GM18868 (cell line): ENCODE results near the gene VGLL4.
"Not testable (repeated sequence)": the region's sequence is repeated elsewhere in the genome, so short reads cannot be mapped to it uniquely, and the experiment has no call there.

Source experiments
- ATAC-seq: cut with Tn5 transposase; IDR thresholded peaks from one replicate; pipeline ENCODE4 v1.9.1; 2021; ENCODE audit warnings: mild to moderate bottlenecking, moderate library complexity; ENCODE audit not compliant: unreplicated experiment

The VGLL4 gene

GRCh38 chr3:11588755-11589154 lies 55.0 kb downstream of the VGLL4 start:
- no peak for ATAC-seq

GRCh38 chr3:11588338-11588737 lies 55.4 kb downstream of the VGLL4 start:
- no peak for ATAC-seq

GRCh38 chr3:11587766-11588165 lies 55.9 kb downstream of the VGLL4 start:
- ATAC-seq: no peak

GRCh38 chr3:11584570-11584969 lies 59.1 kb downstream of the VGLL4 start:
- no peak for ATAC-seq

DNA sequence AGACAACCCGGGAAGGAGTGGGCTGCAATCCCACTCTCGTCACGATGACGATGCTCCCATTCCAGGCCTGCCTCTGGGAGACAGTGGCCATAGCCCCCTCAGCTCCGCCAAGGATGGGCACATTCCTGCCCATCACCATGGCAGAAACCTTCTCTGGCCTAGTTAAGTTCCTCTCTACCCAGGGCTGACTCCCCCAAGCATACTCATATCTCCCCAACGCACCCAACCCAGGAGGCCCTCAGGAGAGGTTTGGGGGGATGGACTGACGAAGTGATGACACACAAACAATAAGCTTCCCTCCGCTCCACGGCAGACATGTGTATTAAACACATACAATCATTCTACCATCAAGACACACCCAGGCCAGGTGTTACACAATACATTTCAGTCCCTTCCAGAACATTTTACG lies 60.1 kb downstream of the VGLL4 start:
- ATAC-seq: no peak

- ATAC-seq: no peak
Measured at GRCh38 chr3:11583235-11583634, 60.5 kb downstream of the VGLL4 start.

DNA sequence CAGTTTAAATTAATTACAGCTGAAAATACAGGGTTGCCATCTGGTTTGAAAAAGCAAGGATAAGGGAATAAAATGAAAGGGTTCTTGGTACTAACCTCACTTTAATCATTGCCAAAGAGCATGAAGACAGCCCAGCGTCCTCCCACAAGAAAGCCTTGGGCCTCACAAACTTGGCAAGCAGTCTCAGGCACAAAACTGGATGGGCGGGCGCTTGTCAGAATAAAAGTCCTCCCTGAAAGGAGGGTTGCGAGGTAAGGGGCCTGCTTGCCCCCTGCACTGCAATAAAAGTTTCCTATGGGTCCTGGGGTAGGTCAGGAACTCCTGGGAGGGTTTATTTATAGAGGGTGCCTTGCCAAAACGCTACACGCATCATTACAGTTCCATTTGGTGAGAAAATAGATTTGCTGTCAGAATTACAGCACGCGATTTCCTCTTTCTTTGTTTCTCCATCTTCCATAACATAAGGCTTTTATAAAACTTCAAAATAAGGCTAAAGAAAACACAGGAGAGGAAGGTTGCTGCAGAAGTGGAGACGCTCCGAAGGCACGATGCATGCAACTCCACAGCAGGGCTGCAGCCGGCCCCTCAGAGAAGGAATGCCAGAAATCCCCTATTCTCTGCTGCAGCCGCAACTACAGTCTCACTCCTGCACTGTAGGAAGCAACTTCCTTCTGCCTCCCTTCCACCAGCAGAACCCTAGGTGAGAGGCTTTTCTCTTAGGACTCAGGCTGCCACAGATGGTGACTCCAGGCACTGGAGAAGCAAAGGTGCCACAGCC lies 61.3 kb downstream of the VGLL4 start:
- peak; percentile 69 for ATAC-seq

DNA sequence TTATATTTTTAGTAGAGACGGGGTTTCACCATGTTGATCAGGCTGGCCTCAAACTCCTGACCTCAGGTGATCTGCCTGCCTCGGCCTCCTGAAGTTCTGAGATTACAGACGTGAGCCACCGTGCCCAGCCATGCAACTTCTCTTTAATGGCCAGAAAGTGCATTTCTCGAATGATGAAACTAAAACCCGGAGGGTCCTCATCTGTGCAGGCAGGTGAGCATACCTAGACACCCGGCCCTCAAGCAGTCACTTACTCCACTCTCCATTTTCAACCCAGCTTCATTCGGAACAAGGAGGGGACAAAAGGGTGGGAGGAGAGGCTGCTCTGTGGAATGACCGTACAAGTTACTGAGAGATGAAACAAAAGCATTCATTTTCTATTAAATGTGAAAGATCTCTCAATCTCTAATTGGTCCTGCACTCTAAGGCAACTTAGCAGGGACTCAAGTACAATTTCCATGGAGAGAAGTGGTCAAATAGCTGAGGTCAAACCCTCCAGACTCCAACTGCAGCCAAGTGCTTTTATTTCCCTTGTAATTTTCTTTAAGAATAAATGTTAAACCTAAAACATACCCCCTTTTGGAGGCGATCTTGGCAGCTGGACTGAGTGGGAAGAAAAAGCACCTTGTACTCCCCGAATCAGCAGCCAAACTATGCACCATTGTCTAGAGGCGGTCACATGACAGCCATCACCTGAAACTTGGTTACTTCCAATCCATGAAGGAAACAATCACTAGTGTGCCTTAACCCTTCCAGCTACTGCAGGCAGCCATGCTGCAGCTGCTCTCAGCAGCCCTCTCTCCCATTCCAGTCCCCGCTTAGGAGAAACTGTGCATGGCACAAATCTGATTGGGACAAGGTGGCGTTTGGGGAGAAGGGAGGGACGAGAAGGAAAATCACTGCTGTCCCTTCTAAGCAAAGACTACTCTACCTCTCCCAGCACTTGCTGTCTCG lies 62.2 kb downstream of the VGLL4 start:
- peak; percentile 43 for ATAC-seq

GRCh38 chr3:11580645-11581044 lies 63.1 kb downstream of the VGLL4 start:
- no peak for ATAC-seq

GRCh38 chr3:11578169-11578568 lies 65.5 kb downstream of the VGLL4 start:
- ATAC-seq: no peak

DNA sequence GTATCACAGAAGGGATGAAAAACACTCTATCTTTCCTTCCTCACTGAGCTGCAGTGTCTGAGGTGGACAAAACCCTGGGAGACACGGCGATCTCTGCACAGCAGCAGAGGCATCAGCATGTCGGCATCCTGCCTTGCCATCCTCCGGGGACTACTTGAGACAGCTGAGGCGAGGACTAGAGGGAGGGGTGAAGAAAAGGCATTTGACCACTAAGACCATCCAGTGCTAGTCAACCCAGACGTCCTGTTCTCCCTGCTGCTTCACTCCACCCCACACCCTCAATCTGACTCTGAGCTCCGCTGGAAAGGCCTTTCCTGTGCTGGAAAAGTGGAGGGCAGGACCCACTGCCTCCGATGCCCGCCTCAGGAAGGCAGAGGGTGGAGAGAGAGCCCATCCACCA lies 67.3 kb downstream of the VGLL4 start:
- ATAC-seq: no peak

DNA sequence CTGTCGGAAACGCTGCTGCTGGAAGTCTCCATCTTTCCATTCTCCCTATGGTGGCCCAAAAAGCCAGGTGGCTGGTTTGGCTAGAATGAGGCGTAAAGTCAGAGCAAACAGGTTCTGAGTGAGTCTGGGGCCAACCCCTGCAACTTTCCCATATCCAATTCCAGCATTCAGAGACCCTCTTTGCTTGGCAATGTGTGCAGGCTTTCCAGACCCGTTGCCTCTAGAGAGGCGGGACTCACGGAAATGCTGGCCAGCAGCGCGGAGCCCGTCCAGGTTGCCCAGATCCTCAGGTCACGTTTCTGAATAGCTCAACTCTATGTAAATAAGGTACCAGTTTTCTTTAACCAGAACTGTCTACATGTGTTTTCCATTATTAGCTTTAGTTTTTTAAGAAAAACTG lies 68.0 kb downstream of the VGLL4 start:
- no peak for ATAC-seq

GRCh38 chr3:11574981-11575669 lies 68.6 kb downstream of the VGLL4 start:
- no peak for ATAC-seq

DNA sequence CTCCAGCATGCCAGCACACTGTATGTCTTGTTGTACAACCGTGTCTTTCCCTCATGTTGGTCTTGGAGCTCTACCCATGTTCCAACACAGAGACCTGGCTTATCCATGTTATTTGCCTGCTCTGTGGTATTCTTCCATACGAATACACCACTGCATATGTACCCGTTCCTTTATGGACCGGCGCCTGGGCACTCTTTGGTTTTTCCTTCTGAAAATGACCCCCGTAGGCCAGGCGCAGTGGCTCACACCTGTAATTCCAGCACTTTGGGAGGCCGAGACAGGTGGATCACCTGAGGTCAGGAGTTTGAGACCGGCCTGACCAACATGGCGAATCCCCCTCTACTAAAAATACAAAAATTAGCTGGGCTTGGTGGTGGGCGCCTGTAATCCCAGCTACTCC lies 71.1 kb downstream of the VGLL4 start:
- ATAC-seq: not testable (repeated sequence)

DNA sequence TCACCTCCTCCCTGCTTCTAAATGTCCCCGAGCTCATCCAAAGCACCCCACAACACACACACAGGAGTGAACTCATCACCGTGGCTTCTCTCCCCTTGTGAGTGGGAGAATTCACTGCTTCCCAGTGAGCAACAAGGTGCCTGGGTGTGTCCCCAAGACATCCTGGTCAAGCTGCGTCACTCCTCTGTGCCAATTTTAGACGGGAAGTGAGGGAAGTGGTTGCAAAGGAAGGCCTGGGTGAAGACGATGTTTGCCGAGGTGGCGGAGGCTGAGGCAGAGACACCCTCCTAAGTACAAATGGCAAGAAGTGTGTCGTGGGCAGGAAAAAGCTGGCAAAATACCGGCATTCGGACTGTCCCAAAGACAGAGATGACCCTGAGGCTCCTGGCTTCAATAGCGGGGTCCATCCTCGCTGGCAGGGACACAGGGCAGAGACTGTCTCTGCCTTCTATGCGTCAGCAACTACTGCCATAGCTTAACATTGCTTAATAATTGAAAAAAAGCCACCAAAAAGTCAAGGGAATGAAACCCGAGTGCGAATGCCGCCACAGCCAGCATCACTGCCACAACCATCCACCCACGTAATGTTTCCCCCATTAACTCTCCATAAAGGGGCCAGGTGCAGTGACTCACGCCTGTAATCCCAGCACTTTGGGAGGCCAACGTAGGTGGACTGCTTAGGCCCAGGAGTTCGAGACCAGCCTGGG lies 72.8 kb downstream of the VGLL4 start:
- ATAC-seq: no peak

- ATAC-seq: no peak
Measured at GRCh38 chr3:11570251-11570650, 73.5 kb downstream of the VGLL4 start.

DNA sequence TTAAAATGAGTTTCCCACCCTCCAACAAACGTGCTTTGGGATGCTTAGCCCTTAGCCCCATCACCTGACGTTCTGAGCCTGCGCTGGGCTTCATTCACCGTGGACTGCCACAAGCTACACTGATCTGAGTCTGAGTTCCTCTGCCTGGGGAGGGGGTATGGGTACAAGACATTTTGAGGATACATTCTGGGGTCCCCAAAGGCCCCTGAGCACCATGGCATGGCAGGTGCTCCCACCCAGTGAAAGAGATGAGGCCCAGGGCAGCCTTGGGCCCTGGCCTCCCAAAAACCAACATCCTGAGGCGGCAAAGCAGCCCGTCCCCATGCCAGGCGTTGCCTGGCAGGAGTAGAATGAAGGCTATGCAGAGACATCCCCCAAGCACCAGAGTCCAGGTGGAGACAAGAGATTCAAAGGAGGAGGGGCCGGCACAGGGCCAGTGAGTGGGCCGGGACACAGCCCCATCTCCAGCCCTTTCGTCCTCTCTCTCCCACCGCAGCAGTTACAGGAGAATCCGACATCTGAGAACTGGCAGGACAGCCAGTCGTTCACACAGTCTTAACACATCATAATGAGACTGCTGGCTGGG lies 74.5 kb downstream of the VGLL4 start:
- ATAC-seq: no peak

GRCh38 chr3:11568503-11569155 lies 75.1 kb downstream of the VGLL4 start:
- no peak for ATAC-seq

DNA sequence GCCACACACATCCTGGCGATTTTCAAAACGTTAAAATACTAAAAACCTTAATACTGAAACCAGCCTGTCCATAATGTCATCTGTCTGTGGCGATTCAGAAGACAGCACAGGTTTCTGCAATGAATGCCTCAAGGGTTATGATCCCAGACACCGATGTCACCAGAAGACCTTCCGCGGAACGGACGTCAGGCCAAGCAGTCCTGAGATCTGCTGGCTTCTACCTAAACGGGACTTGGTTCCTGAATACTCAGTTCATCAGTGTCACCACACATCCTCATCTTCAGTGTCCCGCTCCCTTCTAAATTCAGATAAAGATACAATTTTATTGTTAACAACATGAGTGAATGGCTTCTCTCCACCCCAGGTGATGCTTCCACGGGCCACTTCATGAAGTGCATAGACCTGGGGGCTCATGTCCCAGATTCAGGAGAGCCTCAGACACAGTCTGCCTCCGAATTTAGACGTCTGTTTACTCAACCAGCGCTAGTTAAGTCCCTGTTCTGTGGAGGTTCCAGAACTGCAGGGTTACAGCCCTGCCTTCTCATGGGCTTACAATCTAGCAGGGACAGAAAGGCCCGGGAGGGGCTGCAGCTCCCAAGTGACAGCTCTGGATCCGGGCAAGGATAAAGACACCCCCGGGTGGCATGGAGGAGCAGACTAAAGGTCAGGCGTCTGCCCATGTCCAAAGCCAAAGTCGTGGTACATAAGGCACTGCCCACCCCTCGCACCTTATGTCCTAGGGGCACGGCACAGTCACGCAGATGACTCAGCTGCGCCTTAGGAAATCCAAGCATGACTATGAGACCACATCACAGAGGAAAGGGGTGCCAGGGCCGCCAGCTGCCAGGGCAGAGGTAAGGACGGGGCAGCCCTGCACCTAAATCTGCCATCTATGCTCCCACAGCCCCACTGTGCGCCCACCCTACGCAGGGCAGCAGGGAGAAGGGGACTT lies 75.9 kb downstream of the VGLL4 start:
- no peak for ATAC-seq
